GM19239 (cell line): ENCODE measurements around the gene RFX3.

ENCODE experiments used
- DNase-seq: peaks from one replicate; pipeline ENCODE4 v3.0.0; 2011; ENCODE audit warnings: low spot score; ENCODE audit not compliant: insufficient read length
- FAIRE-seq: peaks from 2 replicates; lab custom pipeline; 2011; peaks lifted over from hg19 to GRCh38; lab: Jason Lieb, UNC

The RFX3 gene

GRCh38 chr9:3299872-3300271 is 225.9 kb downstream of the RFX3 start:
- DNase-seq (peak; percentile 30), FAIRE-seq (peak; percentile 93)

DNA sequence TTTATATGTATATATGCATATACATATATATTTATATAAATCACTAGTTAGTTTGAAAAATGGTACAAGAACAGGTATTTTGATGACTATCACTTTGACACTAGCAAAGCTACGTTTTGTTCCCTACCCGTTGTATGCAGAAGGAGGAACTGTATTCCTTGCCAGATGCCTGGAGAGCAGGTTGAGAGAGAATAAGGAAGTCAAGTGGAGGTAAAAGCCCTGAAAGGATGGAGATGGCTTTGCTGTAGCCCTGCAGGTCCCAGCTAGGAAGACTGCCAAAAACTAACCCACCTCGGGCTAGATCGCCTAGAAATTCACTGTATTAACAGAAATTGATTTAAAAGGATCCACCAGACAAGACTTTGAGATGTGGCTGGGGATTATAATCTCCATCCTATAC is 229.3 kb downstream of the RFX3 start:
- FAIRE-seq: no peak

DNA sequence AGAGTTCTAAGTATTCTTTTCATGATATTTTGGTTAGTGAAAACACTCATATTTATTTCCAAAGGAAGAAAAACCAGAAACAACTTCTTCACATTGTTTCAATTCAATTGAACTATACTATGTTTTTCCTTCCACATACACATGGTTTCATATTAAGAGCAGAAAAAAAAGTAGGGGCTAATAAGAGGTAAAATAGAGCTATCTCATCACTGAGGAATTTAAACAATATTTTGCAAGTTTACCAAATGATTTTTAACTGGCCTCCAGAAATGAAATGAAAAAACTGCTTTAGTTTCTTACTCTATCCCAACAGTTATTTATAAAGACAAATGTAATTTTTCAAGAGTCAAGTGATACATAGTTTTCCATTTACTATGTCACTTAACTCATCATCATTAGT is 233.5 kb downstream of the RFX3 start:
- DNase-seq (no peak), FAIRE-seq (no peak)

More for the DNA sequence above, 229.3 kb downstream of the RFX3 start:
- no peak for DNase-seq

- no peak for FAIRE-seq
- no peak for DNase-seq
These were observed 235.5 kb downstream of the RFX3 start for GRCh38 chr9:3290231-3290840.

DNA sequence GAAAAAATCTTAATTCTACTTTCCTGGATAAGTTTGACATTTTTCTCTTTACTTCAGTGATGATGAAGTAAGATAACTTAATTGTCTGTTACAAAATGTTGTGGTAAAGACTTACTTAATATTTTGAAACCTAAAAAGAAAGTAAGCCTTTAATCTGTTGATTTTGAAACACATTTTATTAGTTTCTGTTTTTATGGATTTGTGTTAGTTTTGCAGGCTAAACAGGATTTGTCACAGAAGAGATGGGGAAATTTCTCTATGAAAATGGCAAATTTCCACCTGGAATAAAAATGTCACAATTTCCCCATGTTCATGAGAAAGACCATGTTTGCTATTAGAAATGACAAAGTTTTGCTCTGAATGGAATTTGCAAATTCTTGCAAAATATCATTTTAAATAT is 237.1 kb downstream of the RFX3 start:
- DNase-seq (no peak), FAIRE-seq (no peak)

GRCh38 chr9:3285365-3286161 is 240.2 kb downstream of the RFX3 start:
- DNase-seq (no peak), FAIRE-seq (no peak)

DNA sequence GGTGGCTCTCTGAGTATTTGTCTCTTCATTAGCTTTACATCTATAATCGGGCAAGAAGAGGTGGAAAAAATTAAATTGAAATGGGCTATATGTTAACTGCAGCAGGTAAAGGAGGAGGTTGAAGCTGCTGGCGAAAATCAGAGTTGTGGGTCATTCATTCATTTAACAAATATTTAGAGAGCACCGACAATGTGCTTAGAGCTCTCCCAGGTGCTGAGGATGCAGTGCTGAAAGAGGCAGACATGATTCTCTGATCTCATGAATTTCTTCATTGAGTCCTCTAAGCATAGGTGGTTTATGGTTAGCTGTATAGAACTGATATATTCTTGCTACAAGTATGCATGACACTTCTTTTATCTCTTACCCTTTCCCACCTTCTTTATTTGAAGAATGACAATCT is 243.4 kb downstream of the RFX3 start:
- peak; percentile 51 for FAIRE-seq

DNA sequence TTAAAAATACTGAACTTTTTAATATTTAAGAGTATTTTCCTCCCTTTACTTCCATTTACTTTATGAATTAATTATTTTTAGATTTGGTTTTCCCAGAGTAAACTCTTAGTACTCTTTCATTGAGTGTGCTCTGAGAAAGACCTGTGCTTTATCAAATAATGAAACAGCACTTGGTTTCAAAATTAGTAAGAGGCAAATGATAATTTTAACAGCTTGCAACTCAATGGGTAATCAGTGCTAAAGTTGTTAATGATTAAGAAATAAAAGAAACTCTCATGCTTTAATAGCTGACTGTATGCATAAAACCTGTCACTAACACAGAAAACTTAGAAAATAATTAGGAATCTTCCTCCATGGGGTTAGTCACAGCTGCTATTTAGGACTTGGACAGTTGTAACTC is 244.4 kb downstream of the RFX3 start:
- FAIRE-seq (peak; percentile 68), DNase-seq (no peak)

More for the DNA sequence above, 243.4 kb downstream of the RFX3 start:
- DNase-seq: no peak

GRCh38 chr9:3277200-3277599 is 248.6 kb downstream of the RFX3 start:
- FAIRE-seq: peak; percentile 87
- no peak for DNase-seq

DNA sequence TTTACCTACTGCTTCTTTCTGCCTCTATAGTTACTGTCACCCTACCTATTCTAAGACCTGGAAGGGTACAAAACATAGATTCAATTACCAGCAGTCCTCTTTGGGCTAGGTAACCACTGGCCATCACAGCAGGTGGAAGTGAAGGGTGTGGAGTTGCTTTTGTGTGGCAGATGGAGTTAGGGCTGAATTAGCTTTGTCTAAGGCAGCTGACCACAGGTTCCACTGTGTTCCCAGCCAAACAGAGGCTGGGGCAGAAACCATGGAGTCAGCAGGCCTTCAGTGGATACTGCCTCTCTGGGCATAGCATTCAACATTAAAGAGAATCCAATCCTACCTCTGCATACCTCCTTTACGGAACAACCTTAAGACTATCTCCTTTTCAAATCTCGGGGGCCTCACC is 254.2 kb downstream of the RFX3 start:
- no peak for FAIRE-seq
- DNase-seq: no peak

DNA sequence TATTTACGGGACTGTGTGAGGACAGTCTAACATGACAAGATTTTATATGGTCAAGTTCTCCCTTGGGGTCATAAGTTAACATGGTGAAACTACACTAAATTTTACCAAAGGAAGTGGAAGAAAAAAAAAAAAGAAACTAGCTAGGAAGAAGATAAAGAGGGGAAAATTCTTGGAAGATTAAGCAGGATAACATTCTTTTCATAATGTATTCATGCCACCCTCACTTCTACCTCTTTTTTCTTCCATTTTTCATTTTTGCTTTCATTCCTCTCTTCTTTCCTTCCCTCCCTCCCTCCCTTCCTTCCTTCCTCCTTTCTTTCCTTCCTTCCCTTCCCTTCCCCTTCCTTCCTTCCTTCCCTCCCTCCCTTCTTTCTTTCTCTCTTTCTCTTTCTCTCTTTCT is 254.6 kb downstream of the RFX3 start:
- FAIRE-seq: no peak
- no peak for DNase-seq

DNA sequence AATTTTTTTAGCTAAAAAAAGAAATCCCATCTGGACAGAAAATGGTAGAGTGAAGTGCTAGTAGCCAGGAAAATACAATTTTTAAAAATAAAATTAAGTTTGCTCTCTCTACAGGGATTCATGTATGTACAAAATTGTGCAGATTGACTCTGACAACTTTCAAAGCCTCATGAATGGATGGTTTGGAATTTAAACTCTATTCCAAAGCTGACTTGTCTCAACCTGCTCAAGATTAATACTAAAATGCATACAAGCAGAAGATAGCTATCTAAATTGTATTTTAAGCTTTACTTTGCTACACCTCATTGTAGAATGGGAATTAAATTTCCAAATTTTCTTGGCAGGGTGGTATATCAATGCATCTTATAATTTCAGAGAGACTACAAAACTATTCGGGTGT is 257.6 kb downstream of the RFX3 start:
- FAIRE-seq (no peak), DNase-seq (no peak)

- DNase-seq (no peak), FAIRE-seq (no peak)
These were observed 262.1 kb downstream of the RFX3 start for GRCh38 chr9:3263698-3264097.

DNA sequence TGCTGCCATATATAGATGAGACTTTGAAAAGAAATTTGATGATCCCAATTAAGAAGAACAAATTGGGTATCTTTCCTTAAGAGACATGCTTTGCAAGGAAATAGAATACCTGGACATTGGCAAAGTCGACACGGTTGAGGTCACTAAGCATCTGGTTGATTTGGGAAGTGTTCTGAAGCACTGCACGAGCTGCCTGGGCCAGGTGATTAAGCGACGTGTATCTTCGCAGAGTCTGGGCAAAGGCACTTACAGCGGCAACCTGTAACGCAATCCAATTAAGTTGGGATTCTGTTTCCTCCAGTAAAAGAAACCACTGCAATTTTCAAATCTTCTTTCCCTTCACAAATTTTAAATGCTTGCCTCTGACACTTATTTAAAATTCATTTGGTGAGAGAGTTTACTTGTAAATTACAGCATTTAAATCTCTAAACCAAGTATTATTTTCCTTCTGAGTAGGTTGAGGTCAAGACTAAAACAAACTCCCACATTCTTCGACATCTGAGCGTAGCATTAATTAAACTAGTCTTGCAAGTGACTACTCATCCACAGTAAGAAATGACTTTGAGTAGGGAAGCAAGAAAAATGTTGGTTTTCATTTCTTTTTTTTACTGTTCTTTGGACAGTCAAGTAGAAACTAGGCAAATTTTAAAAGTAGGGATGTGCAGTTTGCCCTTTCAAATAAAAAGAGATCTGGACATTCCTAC is 262.8 kb downstream of the RFX3 start:
- DNase-seq: no peak

DNA sequence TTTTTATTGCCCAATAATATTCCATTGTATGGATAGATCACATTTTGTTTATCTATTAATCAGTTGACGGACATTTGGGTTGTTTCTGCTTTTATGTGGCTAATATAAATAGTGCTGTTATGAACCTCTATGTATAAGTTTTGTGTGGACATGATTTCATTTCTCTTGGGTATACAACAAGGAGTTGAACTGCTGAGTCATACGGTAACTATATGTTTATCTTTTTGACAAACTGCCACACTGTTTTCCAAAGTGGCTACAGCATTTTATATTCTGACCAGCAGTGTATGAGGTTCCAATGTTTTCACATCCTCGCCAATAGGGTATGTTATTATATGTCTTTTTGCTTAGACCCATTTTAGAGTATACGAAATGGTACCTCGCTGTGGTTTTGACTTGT is 264.3 kb downstream of the RFX3 start:
- DNase-seq (no peak), FAIRE-seq (peak; percentile 61)

More for the DNA sequence above, 262.8 kb downstream of the RFX3 start:
- peak; percentile 49 for FAIRE-seq

DNA sequence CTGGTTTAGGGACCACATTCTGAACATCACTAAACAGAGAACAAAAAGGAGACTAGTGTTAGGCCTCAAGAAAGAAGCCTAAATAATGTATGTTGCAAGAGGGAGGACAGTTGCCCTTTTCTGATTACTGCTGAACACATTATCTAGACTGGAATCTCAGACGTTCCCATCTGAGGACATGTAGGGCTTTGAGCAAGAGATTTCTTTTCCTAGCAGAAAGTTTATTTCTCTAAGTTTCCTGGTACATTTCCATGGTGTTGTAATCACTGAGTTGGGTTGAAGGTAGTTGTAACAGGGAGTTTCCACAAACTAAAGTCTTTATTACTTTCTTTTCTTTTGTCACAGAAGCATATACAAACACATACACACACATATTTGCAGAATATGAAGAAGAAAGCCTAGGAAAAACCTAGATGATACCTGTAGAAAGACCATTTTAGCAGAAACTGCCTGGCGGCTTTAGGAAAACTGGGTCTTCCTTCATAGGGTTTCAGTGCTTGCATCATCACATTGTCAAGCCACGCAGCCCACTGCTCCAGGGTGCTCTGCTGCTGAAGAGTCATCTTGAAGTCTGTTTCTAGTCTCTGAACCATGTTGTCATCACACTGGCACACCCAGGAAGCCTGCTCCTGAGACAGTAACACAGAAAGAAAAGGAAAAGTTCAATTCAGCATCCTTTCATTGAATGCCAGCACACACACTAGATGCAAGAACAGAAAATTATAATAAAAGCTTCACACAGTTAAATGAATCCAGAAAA is 269.1 kb downstream of the RFX3 start:
- FAIRE-seq: no peak

DNA sequence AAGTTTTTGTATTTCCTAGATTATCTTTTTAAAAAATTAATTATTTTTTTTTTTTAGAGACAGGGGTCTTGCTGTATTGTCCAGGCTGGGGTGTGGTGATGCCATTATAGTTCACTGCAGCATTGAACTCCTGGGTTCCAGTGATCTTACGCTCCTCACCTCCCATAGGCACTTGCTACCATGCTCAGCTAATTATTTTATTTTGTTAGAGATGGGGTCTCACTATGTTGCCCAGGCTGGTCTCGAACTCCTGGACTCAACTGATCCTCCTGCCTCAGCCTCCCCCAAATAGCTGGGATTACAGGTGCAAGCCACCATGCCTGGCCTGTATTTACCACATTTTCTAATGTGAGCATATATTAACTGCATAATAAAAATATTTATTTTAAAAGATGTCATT is 274.5 kb downstream of the RFX3 start:
- FAIRE-seq (no peak), DNase-seq (no peak)

More for the DNA sequence above, 269.1 kb downstream of the RFX3 start:
- DNase-seq: no peak

DNA sequence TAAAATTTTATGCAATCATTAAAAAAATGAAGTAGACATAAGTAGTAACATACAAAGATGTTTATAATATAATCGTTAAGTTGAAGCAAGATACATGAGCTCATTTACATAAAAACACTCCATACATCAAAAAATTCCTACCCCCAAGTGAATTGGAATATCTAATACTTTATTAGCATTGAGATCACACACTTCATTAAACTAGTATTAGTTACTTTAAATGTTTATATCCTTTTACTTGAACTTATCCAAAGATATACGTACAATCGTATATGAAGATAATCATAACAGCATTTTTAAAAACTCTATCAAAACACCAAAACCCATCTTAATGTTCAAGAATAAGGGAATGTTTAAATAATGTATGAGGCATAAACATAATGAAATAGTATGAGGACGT is 275.1 kb downstream of the RFX3 start:
- FAIRE-seq (no peak), DNase-seq (no peak)

GRCh38 chr9:3247211-3247610 is 278.6 kb downstream of the RFX3 start:
- DNase-seq (no peak), FAIRE-seq (peak; percentile 18)

DNA sequence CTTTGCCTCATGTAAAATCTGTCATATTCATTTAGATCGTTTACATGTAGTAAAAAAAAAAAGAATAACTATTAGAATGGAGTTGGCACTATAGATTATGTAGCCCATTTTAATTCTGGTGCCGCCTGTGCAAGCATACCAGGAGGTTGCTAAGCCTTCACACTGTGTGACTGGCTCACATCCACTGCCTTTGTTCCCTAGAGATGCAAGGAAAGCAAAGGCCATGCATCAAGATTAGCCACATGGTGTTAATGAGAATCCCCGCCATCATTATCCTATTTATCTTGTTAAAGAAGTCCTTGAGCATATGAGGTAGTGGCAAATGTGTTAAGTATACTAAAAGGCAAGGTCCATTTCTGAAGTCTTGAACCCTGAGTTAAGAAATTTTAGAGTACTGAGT is 279.6 kb downstream of the RFX3 start:
- no peak for DNase-seq
- no peak for FAIRE-seq
